GM20431 (cell line): ENCODE measurements around the gene MUC5B.
"Not testable (repeated sequence)": the region's sequence is repeated elsewhere in the genome, so short reads cannot be mapped to it uniquely, and the experiment has no call there.

ENCODE experiments used
- in situ Hi-C: fragments of 300-500 bp; cut with MseI, MboI; formaldehyde crosslinking; loops from one replicate; pipeline ENCODE4 v1.15.0; 2020; ENCODE audit warnings: low sequenced_read_pairs; ENCODE audit not compliant: unreplicated experiment

MUC5B gene

GRCh38 chr11:1202154-1202775 lies 20.6 kb upstream of the MUC5B start:
- in situ Hi-C loops, result no loop called here

GRCh38 chr11:1202776-1203504 lies 19.9 kb upstream of the MUC5B start:
- in situ Hi-C loops, result no loop called here

GRCh38 chr11:1203505-1204271 lies 19.2 kb upstream of the MUC5B start:
- in situ Hi-C loops, result no loop called here

- in situ Hi-C loops, result no loop called here
Measured at GRCh38 chr11:1204381-1205101, 18.3 kb upstream of the MUC5B start.

GRCh38 chr11:1205121-1205986 lies 17.5 kb upstream of the MUC5B start:
- in situ Hi-C loops, result no loop called here

- in situ Hi-C loops, result no loop called here
Measured at GRCh38 chr11:1205987-1206331, 16.9 kb upstream of the MUC5B start.

GRCh38 chr11:1206391-1207271 lies 16.2 kb upstream of the MUC5B start:
- in situ Hi-C loops, result no loop called here

- in situ Hi-C loops, result no loop called here
Measured at GRCh38 chr11:1207401-1208143, 15.3 kb upstream of the MUC5B start.

- in situ Hi-C loops, result no loop called here
Measured at GRCh38 chr11:1208144-1208393, 14.8 kb upstream of the MUC5B start.

GRCh38 chr11:1208394-1209261 lies 14.2 kb upstream of the MUC5B start:
- in situ Hi-C loops, result no loop called here

- in situ Hi-C loops, result no loop called here
Measured at GRCh38 chr11:1209371-1210057, 13.4 kb upstream of the MUC5B start.

GRCh38 chr11:1211838-1212237 lies 11.0 kb upstream of the MUC5B start:
- in situ Hi-C loops, result no loop called here

- in situ Hi-C loops, result not testable (repeated sequence)
Measured at GRCh38 chr11:1215826-1216225, 7.0 kb upstream of the MUC5B start.

- in situ Hi-C loops, result no loop called here
Measured at GRCh38 chr11:1217151-1217550, 5.7 kb upstream of the MUC5B start.

- in situ Hi-C loops, result no loop called here
Measured at GRCh38 chr11:1218256-1218787, 4.5 kb upstream of the MUC5B start.

- in situ Hi-C loops, result no loop called here
Measured at GRCh38 chr11:1218788-1219445, 3.9 kb upstream of the MUC5B start.
